ENCODE measurements around the gene COL5A3.

The COL5A3 gene

GRCh38 chr19:10021446-10021845, 11.1 kb upstream of the COL5A3 start:
- no peak for DNase-seq (ENCODE audit: low read depth)
- H3K4me3 ChIP-seq (ENCODE audit: low read length), result no peak overlapping the region
- no peak for TF ChIP-seq CTCF (conservative IDR thresholded peaks at IDR 0.05; ENCODE audit: low read depth, low read length)

- TF ChIP-seq CTCF (conservative IDR thresholded peaks at IDR 0.05; ENCODE audit: low read depth, low read length), result no peak
- H3K4me3 ChIP-seq (ENCODE audit: low read length), result no peak overlapping the region
- no peak for DNase-seq (ENCODE audit: low read depth)
These were observed 10.5 kb upstream of the COL5A3 start for GRCh38 chr19:10020851-10021250.

GRCh38 chr19:10019246-10019645, 8.9 kb upstream of the COL5A3 start:
- no peak overlapping the region for H3K4me3 ChIP-seq (ENCODE audit: low read length)
- DNase-seq (ENCODE audit: low read depth), result no peak
- TF ChIP-seq CTCF (conservative IDR thresholded peaks at IDR 0.05; ENCODE audit: low read depth, low read length), result no peak

- H3K4me3 ChIP-seq (ENCODE audit: low read length), result no peak overlapping the region
- DNase-seq (ENCODE audit: low read depth), result no peak
- TF ChIP-seq CTCF (conservative IDR thresholded peaks at IDR 0.05; ENCODE audit: low read depth, low read length), result no peak
These were observed 8.5 kb upstream of the COL5A3 start for GRCh38 chr19:10018786-10019185.

- no peak overlapping the region for H3K4me3 ChIP-seq (ENCODE audit: low read length)
- TF ChIP-seq CTCF (conservative IDR thresholded peaks at IDR 0.05; ENCODE audit: low read depth, low read length), result no peak
- DNase-seq (ENCODE audit: low read depth), result no peak
These were observed 8.0 kb upstream of the COL5A3 start for GRCh38 chr19:10018263-10018662.

- no peak overlapping the region for H3K4me3 ChIP-seq (ENCODE audit: low read length)
- no peak for TF ChIP-seq CTCF (conservative IDR thresholded peaks at IDR 0.05; ENCODE audit: low read depth, low read length)
- DNase-seq (ENCODE audit: low read depth), result no peak
These were observed 3.7 kb upstream of the COL5A3 start for GRCh38 chr19:10013834-10014618.

GRCh38 chr19:10013316-10013715, 3.0 kb upstream of the COL5A3 start, which contains the start of gene RDH8:
Gene RDH8, plus strand, starts transcription at chr19:10013483. Its CDS starts 15 bp downstream, at chr19:10013498.
- TF ChIP-seq CTCF (conservative IDR thresholded peaks at IDR 0.05; ENCODE audit: low read depth, low read length), result no peak
- DNase-seq (ENCODE audit: low read depth), result no peak
- H3K4me3 ChIP-seq (ENCODE audit: low read length), result no peak within 1 kb of the TSS

Data from retinal pigment epithelial cell (primary cell).